ENCODE measurements around the gene KLHL11. TPM values are rescaled to one million over a fixed set of nuclear protein-coding genes. Genes with fewer than 3 reads are reported as not detected.

KLHL11 gene
- total and polyA plus RNA-seq, 2 experiments from 2014 or later: 8.7 to 25.5 TPM

- TF ChIP-seq POLR2AphosphoS5 (IDR thresholded peaks at IDR 0.05; ENCODE audit: low read depth) (no peak), REST (IDR thresholded peaks at IDR 0.05; ENCODE audit: unreplicated experiment) (no peak), EZH2 (IDR thresholded peaks at IDR 0.05; ENCODE audit: low read depth, unreplicated experiment) (no peak), ETS1 (IDR thresholded peaks at IDR 0.05) (no peak), JUNB (IDR thresholded peaks at IDR 0.05; ENCODE audit: unreplicated experiment) (no peak), STAT1 (IDR thresholded peaks at IDR 0.05; ENCODE audit: unreplicated experiment) (no peak), NANOG (IDR thresholded peaks at IDR 0.05; ENCODE audit: borderline replicate concordance) (no peak), CTCF (conservative IDR thresholded peaks at IDR 0.05; ENCODE audit: low read depth in 2 of 2) (no peak), ZNF114 (CRISPR knock-in tag; IDR thresholded peaks at IDR 0.05) (no peak), CREB1 (CRISPR knock-in tag; IDR thresholded peaks at IDR 0.05; ENCODE audit: low read depth) (no peak)
- H3K36me3 Mint-ChIP-seq (ENCODE audit: low read depth): peaks cover 89% of the 10 kb centered on the region
- peaks cover 7% of the 10 kb centered on the region for H3K27me3 Mint-ChIP-seq (ENCODE audit: insufficient read depth, low read depth, poor library complexity)
- no peak for DNase-seq (ENCODE audit: low spot score)
- H3K79me2 ChIP-seq (replicated peaks; ENCODE audit: insufficient read depth): no peaks in the 10 kb centered on the region
- H3K27me3 ChIP-seq (ENCODE audit: insufficient read depth): no peaks in the 10 kb centered on the region
- peaks cover 78% of the 10 kb centered on the region for H3K36me3 ChIP-seq (ENCODE audit: insufficient read depth)
- no peaks in the 10 kb centered on the region for H3K4me1 ChIP-seq (ENCODE audit: insufficient read depth)
- H2AFZ ChIP-seq: no peak overlapping the region
- peaks cover 42% of the 10 kb centered on the region for H3F3A ChIP-seq (replicated peaks; ENCODE audit: low read depth)
- ATAC-seq: no peak
- peaks cover 4% of the 10 kb centered on the region; the same call in 2 of the 3 replicates for H3K9me3 Mint-ChIP-seq
- H3K27ac Mint-ChIP-seq: no peak overlapping the region
- no peak overlapping the region for H3K4me3 Mint-ChIP-seq
- H3K9me2 ChIP-seq (ENCODE audit: insufficient read depth): no peaks in the 10 kb centered on the region
- no peak overlapping the region for H3K4me2 ChIP-seq
- H3K4me3 ChIP-seq: no peak overlapping the region
- no peaks in the 10 kb centered on the region for H3K4me1 Mint-ChIP-seq
- H4K20me1 ChIP-seq (replicated peaks; ENCODE audit: insufficient read depth): peaks cover 8% of the 10 kb centered on the region
- 0 out of 2 replicates have a peak overlapping the region, but pooled peaks have one; percentile 50 for H3K27ac ChIP-seq (ENCODE audit: low read depth)
Measured at GRCh38 chr17:41870097-41870496, 4.9 kb upstream of the KLHL11 start.

- Mint-ChIP-seq H3K9me3 (no peaks in the 10 kb centered on the region), H3K27ac (no peak overlapping the region), H3K4me3 (no peak overlapping the region), H3K36me3 (ENCODE audit: low read depth) (peaks cover 82% of the 10 kb centered on the region), H3K4me1 (no peaks in the 10 kb centered on the region), H3K27me3 (ENCODE audit: insufficient read depth, low read depth, poor library complexity) (peaks cover 7% of the 10 kb centered on the region)
- H3K4me3 ChIP-seq: no peak overlapping the region
- H3K4me1 ChIP-seq (ENCODE audit: insufficient read depth): no peaks in the 10 kb centered on the region
- H3K27me3 ChIP-seq (ENCODE audit: insufficient read depth): no peaks in the 10 kb centered on the region
- peaks cover 4% of the 10 kb centered on the region for H3K79me2 ChIP-seq (replicated peaks; ENCODE audit: insufficient read depth)
- ATAC-seq (no peak), DNase-seq (ENCODE audit: low spot score) (no peak)
- no peak overlapping the region for H3K4me2 ChIP-seq
- H3K9me2 ChIP-seq (ENCODE audit: insufficient read depth): no peaks in the 10 kb centered on the region
- H3K36me3 ChIP-seq (ENCODE audit: insufficient read depth): peaks cover 72% of the 10 kb centered on the region
- no peak overlapping the region for H3K27ac ChIP-seq (ENCODE audit: low read depth)
- no peak overlapping the region for H2AFZ ChIP-seq
- peaks cover 8% of the 10 kb centered on the region for H4K20me1 ChIP-seq (replicated peaks; ENCODE audit: insufficient read depth)
- no peak for TF ChIP-seq EZH2 (IDR thresholded peaks at IDR 0.05; ENCODE audit: low read depth, unreplicated experiment)
- no peak for TF ChIP-seq ZNF331 (CRISPR knock-in tag; IDR thresholded peaks at IDR 0.05; ENCODE audit: low read depth)
- peaks cover 47% of the 10 kb centered on the region for H3F3A ChIP-seq (replicated peaks; ENCODE audit: low read depth)
Measured at GRCh38 chr17:41869426-41869825, 4.2 kb upstream of the KLHL11 start.
